ENCODE results near the gene LUC7L2. TPM values are rescaled to one million over a fixed set of nuclear protein-coding genes. Genes with fewer than 3 reads are reported as not detected.

The LUC7L2 gene
- total and polyA plus RNA-seq, 9 of the 15 experiments (the other 6 are each of a cell fraction or from before 2014, with no cell fraction given), result 56.1 to 207 (median 141) TPM

DNA sequence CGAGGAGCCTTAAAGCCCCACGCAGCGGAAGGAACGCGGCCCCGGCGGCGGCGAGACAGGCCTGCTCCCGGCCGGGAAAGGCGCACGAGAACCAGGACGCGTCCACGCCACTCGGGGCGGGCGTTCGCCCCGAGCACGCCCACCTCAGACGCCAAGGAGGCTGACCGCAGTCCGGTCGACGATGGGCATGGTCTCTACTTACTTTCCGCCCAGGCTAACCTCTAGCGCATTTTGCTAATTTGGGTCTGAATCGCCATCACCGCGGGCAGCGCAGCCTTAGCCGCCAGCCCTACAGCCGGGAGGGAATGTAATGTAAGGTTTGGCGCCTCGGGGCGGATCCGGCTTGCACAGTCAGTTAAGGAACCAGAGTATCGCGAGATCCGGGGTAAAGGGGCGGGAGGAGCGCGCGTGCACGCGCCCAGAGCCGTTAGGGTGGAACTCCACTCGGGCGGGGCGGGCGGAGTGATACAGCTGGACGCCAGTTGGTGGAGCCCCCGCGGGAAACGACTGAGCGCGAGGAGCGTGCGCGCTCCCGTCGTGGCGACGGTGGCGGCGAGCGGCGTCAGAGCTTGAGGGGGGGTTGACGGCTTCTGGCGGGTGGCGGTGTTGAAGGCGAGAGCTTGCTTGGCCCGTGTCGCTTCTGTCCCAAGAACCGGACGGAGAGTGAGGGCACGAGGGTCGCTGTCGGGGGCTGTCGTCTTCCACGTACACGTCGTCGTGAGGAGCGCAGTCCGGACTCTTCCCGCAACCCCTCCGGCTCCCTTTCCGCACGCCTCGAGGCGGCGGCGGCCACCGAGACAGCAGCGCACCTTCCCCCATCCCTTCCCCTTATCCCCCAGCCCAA lies at the start of gene LUC7L2 (continued):
- TF ChIP-seq MTA3 (IDR thresholded peaks at IDR 0.05; ENCODE audit: borderline replicate concordance) (peak; percentile 94), NFE2 (IDR thresholded peaks at IDR 0.05; ENCODE audit: low read depth) (0 out of 2 replicates have a peak, but pooled peaks have one; percentile 43), GATAD2A (IDR thresholded peaks at IDR 0.05) (0 out of 2 replicates have a peak, but pooled peaks have one; percentile 57), SMARCB1 (IDR thresholded peaks at IDR 0.05; ENCODE audit: insufficient read length, low read depth) (no peak), COPS2 (conservative IDR thresholded peaks at IDR 0.05) (no peak), ILF3 (IDR thresholded peaks at IDR 0.05; ENCODE audit: borderline replicate concordance) (peak; percentile 60; the same call in 1 of the 2 replicates), ZNF174 (CRISPR knock-in tag; IDR thresholded peaks at IDR 0.05) (no peak), ZNF589 (CRISPR knock-in tag; IDR thresholded peaks at IDR 0.05; ENCODE audit: low read depth) (no peak), ZNF263 (CRISPR knock-in tag; IDR thresholded peaks at IDR 0.05; ENCODE audit: borderline replicate concordance) (peak; percentile 79; the same call in 1 of the 2 replicates), CAMTA2 (CRISPR knock-in tag; conservative IDR thresholded peaks at IDR 0.05) (no peak; the same call in 1 of the 2 replicates), ZNF586 (CRISPR knock-in tag; conservative IDR thresholded peaks at IDR 0.05) (no peak), ZNF561 (CRISPR knock-in tag; conservative IDR thresholded peaks at IDR 0.05) (no peak), NBN (IDR thresholded peaks at IDR 0.05; ENCODE audit: low read depth) (peak; percentile 74; the same call in 1 of the 2 replicates), MEF2A (IDR thresholded peaks at IDR 0.05; ENCODE audit: control insufficient read depth, low read depth, low read length) (no peak), SIRT6 (IDR thresholded peaks at IDR 0.05; ENCODE audit: low read depth, low read length) (peak; percentile 71)
- TF ChIP-seq, protein P1, sequence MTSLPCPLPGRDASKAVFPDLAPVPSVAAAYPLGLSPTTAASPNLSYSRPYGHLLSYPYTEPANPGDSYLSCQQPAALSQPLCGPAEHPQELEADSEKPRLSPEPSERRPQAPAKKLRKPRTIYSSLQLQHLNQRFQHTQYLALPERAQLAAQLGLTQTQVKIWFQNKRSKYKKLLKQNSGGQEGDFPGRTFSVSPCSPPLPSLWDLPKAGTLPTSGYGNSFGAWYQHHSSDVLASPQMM (CRISPR knock-in tag; IDR thresholded peaks at IDR 0.05), result no peak
- TF ChIP-seq, protein P2, sequence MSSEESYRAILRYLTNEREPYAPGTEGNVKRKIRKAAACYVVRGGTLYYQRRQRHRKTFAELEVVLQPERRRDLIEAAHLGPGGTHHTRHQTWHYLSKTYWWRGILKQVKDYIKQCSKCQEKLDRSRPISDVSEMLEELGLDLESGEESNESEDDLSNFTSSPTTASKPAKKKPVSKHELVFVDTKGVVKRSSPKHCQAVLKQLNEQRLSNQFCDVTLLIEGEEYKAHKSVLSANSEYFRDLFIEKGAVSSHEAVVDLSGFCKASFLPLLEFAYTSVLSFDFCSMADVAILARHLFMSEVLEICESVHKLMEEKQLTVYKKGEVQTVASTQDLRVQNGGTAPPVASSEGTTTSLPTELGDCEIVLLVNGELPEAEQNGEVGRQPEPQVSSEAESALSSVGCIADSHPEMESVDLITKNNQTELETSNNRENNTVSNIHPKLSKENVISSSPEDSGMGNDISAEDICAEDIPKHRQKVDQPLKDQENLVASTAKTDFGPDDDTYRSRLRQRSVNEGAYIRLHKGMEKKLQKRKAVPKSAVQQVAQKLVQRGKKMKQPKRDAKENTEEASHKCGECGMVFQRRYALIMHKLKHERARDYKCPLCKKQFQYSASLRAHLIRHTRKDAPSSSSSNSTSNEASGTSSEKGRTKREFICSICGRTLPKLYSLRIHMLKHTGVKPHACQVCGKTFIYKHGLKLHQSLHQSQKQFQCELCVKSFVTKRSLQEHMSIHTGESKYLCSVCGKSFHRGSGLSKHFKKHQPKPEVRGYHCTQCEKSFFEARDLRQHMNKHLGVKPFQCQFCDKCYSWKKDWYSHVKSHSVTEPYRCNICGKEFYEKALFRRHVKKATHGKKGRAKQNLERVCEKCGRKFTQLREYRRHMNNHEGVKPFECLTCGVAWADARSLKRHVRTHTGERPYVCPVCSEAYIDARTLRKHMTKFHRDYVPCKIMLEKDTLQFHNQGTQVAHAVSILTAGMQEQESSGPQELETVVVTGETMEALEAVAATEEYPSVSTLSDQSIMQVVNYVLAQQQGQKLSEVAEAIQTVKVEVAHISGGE (CRISPR knock-in tag; IDR thresholded peaks at IDR 0.05), result peak in 2 of 3 experiments; percentile 1 to 78; a peak in 2 of 6 replicates
- TF ChIP-seq, protein P3, sequence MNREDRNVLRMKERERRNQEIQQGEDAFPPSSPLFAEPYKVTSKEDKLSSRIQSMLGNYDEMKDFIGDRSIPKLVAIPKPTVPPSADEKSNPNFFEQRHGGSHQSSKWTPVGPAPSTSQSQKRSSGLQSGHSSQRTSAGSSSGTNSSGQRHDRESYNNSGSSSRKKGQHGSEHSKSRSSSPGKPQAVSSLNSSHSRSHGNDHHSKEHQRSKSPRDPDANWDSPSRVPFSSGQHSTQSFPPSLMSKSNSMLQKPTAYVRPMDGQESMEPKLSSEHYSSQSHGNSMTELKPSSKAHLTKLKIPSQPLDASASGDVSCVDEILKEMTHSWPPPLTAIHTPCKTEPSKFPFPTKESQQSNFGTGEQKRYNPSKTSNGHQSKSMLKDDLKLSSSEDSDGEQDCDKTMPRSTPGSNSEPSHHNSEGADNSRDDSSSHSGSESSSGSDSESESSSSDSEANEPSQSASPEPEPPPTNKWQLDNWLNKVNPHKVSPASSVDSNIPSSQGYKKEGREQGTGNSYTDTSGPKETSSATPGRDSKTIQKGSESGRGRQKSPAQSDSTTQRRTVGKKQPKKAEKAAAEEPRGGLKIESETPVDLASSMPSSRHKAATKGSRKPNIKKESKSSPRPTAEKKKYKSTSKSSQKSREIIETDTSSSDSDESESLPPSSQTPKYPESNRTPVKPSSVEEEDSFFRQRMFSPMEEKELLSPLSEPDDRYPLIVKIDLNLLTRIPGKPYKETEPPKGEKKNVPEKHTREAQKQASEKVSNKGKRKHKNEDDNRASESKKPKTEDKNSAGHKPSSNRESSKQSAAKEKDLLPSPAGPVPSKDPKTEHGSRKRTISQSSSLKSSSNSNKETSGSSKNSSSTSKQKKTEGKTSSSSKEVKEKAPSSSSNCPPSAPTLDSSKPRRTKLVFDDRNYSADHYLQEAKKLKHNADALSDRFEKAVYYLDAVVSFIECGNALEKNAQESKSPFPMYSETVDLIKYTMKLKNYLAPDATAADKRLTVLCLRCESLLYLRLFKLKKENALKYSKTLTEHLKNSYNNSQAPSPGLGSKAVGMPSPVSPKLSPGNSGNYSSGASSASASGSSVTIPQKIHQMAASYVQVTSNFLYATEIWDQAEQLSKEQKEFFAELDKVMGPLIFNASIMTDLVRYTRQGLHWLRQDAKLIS (CRISPR knock-in tag; IDR thresholded peaks at IDR 0.05), result peak; percentile 99
